ENCODE measurements around the gene OR6J1.

Gene OR6J1

DNA sequence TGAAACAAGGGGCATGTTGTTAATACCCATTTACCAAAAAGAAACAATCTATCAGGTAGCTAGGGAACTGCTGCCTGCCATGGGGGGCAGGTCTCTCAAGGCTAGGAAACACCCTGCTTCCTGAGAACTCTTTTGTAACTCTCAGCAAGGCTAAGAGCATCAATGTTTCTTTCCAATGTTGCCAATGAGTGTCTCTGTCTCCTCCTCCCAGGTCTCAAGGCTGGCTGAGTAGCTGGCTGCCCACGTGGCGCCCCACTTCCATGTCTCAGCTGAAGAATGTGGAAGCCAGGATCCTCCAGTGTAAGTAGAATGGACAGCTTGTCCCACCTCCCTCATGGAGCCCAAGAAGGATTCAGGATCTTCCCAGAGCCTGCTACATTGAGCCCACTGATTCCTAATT, 42.7 kb downstream of the OR6J1 start:
- Histone ChIP-seq H3K9ac (ENCODE audit: low read length) (no peak overlapping the region), H3K36me3 (replicated peaks; ENCODE audit: low read depth, low read length) (peaks cover 16% of the 10 kb centered on the region), H3K4me2 (ENCODE audit: low read length) (no peak overlapping the region), H4K20me1 (ENCODE audit: insufficient read depth, low read length) (no peaks in the 10 kb centered on the region), H3K9me3 (ENCODE audit: insufficient read depth, low read length) (no peaks in the 10 kb centered on the region), H3K4me3 (ENCODE audit: low read length) (no peak overlapping the region), H3K27me3 (ENCODE audit: low read depth, low read length) (no peaks in the 10 kb centered on the region), H3K27ac (ENCODE audit: low read length) (no peak overlapping the region), H3K79me2 (ENCODE audit: low read length) (no peaks in the 10 kb centered on the region), H2AFZ (ENCODE audit: low read depth, low read length) (no peak overlapping the region), H3K4me1 (ENCODE audit: low read length) (peaks cover 19% of the 10 kb centered on the region)
- TF ChIP-seq EZH2phosphoT487 (IDR thresholded peaks at IDR 0.05; ENCODE audit: low read depth): no peak
- TF ChIP-seq, protein P1, sequence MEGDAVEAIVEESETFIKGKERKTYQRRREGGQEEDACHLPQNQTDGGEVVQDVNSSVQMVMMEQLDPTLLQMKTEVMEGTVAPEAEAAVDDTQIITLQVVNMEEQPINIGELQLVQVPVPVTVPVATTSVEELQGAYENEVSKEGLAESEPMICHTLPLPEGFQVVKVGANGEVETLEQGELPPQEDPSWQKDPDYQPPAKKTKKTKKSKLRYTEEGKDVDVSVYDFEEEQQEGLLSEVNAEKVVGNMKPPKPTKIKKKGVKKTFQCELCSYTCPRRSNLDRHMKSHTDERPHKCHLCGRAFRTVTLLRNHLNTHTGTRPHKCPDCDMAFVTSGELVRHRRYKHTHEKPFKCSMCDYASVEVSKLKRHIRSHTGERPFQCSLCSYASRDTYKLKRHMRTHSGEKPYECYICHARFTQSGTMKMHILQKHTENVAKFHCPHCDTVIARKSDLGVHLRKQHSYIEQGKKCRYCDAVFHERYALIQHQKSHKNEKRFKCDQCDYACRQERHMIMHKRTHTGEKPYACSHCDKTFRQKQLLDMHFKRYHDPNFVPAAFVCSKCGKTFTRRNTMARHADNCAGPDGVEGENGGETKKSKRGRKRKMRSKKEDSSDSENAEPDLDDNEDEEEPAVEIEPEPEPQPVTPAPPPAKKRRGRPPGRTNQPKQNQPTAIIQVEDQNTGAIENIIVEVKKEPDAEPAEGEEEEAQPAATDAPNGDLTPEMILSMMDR (IDR thresholded peaks at IDR 0.05; ENCODE audit: low read depth, low read length): no peak

DNA sequence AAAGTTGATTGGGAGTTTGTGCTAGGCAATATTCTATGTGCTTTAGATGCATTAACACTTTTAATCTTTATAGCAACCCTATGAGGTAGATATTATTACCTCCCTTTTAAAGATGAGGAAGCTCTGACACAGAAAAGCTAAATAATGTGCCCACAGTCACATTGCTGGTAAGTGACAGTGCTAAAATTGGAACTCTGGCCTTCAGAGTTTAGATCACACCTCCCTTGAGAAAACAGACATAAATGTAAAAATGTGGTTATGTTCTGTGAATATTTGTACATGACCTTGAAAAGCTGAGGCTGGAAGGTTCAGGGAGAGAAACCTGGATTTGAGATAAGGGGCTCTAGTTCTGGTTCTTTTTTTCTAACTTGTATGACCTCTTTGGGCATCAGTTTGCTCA, 44.1 kb downstream of the OR6J1 start:
- Histone ChIP-seq H3K4me1 (ENCODE audit: low read length) (peaks cover 19% of the 10 kb centered on the region), H3K27me3 (ENCODE audit: low read depth, low read length) (no peaks in the 10 kb centered on the region), H4K20me1 (ENCODE audit: insufficient read depth, low read length) (no peaks in the 10 kb centered on the region), H3K9ac (ENCODE audit: low read length) (no peak overlapping the region), H3K36me3 (replicated peaks; ENCODE audit: low read depth, low read length) (peaks cover 6% of the 10 kb centered on the region), H3K4me3 (ENCODE audit: low read length) (no peak overlapping the region), H3K4me2 (ENCODE audit: low read length) (0 out of 2 replicates have a peak overlapping the region, but pooled peaks have one; percentile 1), H3K9me3 (ENCODE audit: insufficient read depth, low read length) (no peaks in the 10 kb centered on the region), H3K27ac (ENCODE audit: low read length) (no peak overlapping the region), H2AFZ (ENCODE audit: low read depth, low read length) (no peak overlapping the region), H3K79me2 (ENCODE audit: low read length) (no peaks in the 10 kb centered on the region)
- TF ChIP-seq, protein P1 (IDR thresholded peaks at IDR 0.05; ENCODE audit: low read depth, low read length): no peak
- TF ChIP-seq EZH2phosphoT487 (IDR thresholded peaks at IDR 0.05; ENCODE audit: low read depth): no peak

DNA sequence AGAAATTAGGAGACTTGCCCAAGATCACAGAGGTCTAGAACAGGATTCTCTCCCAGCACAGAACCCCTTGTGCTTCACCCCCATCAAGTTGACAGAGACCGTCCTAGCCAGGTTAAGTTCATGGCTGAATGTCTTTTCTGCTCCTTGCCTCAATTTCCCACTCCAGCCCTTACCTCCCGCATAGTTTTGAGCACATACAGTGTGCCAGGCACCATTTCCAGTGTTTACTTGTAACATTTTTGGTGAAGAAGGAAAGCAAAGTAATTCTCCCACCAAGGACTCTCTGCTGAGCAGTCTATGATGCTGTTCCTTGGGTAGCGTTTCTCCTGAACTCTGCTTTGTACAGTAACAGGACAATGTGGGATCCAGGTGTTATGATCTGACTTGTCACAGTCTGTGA, 44.8 kb downstream of the OR6J1 start:
- H3K79me2 ChIP-seq (ENCODE audit: low read length): no peaks in the 10 kb centered on the region
- H3K27ac ChIP-seq (ENCODE audit: low read length): no peak overlapping the region
- peaks cover 4% of the 10 kb centered on the region for H3K36me3 ChIP-seq (replicated peaks; ENCODE audit: low read depth, low read length)
- H3K9ac ChIP-seq (ENCODE audit: low read length): peak overlapping the region; percentile 69
- peaks cover 19% of the 10 kb centered on the region for H3K4me1 ChIP-seq (ENCODE audit: low read length)
- peak overlapping the region; percentile 90 for H3K4me3 ChIP-seq (ENCODE audit: low read length)
- no peaks in the 10 kb centered on the region for H4K20me1 ChIP-seq (ENCODE audit: insufficient read depth, low read length)
- no peaks in the 10 kb centered on the region; the same call in 1 of the 2 replicates for H3K27me3 ChIP-seq (ENCODE audit: low read depth, low read length)
- H3K4me2 ChIP-seq (ENCODE audit: low read length): peak overlapping the region; percentile 81
- TF ChIP-seq EZH2phosphoT487 (IDR thresholded peaks at IDR 0.05; ENCODE audit: low read depth): no peak
- TF ChIP-seq, protein P1 (IDR thresholded peaks at IDR 0.05; ENCODE audit: low read depth, low read length): no peak
- H2AFZ ChIP-seq (ENCODE audit: low read depth, low read length): no peak overlapping the region
- H3K9me3 ChIP-seq (ENCODE audit: insufficient read depth, low read length): no peaks in the 10 kb centered on the region

DNA sequence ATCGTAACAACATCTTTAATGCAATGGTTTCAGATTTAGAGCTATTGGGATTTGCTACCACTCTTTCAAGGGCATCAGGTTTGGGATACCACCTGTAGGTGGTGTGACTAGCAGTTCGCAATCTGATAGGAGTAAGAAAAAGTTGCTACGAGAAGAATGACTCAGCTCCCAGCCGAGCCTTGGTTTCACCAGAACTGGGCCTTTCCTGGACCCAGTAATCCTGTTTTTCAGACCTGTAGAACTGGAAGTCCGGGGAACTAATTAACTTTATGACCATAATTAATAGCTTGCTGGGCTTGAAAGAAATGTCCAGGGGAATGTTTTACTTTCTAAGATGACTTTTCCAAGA, 45.3 kb downstream of the OR6J1 start:
- H3K36me3 ChIP-seq (replicated peaks; ENCODE audit: low read depth, low read length): peaks cover 2% of the 10 kb centered on the region
- TF ChIP-seq, protein P1 (IDR thresholded peaks at IDR 0.05; ENCODE audit: low read depth, low read length): peak; percentile 37
- no peak for TF ChIP-seq EZH2phosphoT487 (IDR thresholded peaks at IDR 0.05; ENCODE audit: low read depth)
- H3K9ac ChIP-seq (ENCODE audit: low read length): peak overlapping the region; percentile 69
- peaks cover under 1% of the 10 kb centered on the region for H3K27me3 ChIP-seq (ENCODE audit: low read depth, low read length)
- peaks cover 19% of the 10 kb centered on the region for H3K4me1 ChIP-seq (ENCODE audit: low read length)
- H4K20me1 ChIP-seq (ENCODE audit: insufficient read depth, low read length): no peaks in the 10 kb centered on the region
- H3K27ac ChIP-seq (ENCODE audit: low read length): no peak overlapping the region
- no peaks in the 10 kb centered on the region for H3K9me3 ChIP-seq (ENCODE audit: insufficient read depth, low read length)
- H3K4me3 ChIP-seq (ENCODE audit: low read length): peak overlapping the region; percentile 90
- H3K79me2 ChIP-seq (ENCODE audit: low read length): no peaks in the 10 kb centered on the region
- H2AFZ ChIP-seq (ENCODE audit: low read depth, low read length): peak overlapping the region; percentile 88
- peak overlapping the region; percentile 81 for H3K4me2 ChIP-seq (ENCODE audit: low read length)

Measured in OCI-LY3 (cell line).